ENCODE results near the gene INPP5K.
A peak's percentile ranks its signal among the peaks of the same experiment; 100 is the strongest.
"Not testable (repeated sequence)": the region's sequence is repeated elsewhere in the genome, so short reads cannot be mapped to it uniquely, and the experiment has no call there.

Gene INPP5K

DNA sequence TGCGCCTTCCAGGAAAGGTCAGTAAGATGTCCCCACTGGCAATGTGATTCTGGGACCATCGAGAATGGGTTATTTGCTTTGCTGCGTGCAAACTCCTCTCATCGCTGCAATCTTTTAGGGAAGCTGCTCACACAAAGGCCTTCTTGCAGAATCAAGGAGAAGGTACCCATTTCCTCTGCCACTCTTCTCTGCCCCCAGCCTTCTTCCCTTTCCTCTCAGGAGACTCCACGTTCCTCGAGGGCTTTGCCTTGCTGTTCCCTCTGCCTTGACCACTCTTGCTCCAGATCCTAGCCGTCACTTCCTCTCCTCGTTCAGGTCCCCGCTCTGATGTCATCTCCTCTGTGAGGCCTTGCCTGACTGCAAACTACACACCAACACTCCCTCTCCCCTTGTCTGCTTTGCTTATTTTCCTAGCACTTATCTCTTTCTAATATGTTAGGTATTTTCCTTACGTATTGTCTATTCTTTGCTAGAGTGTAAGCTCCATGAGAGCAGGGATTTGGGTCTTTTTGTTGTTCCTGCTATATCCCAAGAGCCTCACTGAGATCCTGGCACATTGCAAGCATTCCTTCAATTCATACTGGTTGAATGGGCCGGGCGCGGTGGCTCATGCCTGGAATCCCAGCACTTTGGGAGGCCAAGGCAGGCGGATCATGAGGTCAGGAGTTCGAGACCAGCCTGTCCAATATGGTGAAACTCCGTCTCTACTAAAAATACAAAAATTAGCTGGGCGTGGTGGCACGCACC is 55.0 kb downstream of the INPP5K start:
- DNase-seq, result no peak

DNA sequence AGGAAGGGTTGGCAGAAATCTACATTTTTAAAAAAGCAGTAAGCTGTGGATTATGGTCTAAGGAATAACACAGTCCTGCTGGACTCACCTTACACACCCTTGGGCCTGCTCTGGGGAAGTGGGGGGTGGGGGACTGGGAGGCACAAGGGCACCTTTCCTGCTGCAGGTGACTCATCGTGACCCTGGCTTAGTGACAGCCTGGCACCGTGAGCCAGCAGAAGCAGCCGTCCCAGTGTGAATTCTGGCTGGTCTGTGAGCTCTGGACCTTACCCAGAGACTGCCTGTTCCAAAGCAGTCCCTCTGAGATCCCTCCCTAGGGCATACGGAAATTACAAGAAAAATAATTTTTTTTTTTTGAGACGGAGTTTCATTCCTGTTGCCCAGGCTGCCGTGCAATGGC is 56.2 kb downstream of the INPP5K start:
- DNase-seq, result no peak

DNA sequence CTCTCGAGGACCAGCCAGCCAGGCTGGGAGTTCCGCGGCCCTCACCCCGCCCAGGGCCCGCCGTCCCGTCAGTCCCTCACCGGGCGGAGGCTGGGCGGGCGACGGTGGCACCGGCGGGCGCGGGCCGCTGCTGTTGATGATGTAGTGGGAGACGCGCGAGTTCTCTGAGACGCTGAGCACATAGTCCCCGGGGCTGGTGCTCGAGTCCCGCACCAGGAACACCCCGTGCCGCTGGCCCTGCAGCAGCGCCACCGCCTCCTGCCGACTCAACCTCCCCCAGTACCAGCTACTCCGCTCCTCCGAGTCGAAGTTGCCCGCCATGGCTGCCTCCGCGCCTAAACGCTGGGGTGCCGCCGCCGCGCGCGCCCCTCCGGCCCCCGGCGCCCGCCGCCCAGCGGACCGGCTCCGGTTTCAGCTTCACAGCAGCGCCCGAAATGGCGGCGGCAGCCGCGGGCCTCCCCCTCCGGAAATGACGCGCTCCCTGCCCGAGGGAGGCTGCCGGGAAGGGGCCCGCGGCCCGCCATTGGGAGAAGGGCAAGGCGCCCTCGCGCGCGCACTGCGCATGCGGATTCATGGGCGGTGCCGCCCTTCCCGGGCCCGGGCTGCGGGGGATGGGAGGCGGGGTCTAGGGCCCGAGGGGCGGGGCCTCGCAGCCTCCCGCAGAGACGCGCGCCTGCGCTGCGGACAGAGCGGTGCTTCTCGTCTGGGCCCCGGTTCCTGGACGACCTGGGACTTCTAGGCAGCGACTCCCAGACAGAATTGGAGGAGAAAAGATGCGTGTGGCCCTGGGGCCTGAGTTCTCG is 60.4 kb downstream of the INPP5K start, which contains the start of gene CRK:
Gene CRK (minus strand): TSS at position 436 of the 803 bp plus-strand sequence. CDS start 115 bp downstream, at position 321.
- peak; percentile 83 for DNase-seq

DNA sequence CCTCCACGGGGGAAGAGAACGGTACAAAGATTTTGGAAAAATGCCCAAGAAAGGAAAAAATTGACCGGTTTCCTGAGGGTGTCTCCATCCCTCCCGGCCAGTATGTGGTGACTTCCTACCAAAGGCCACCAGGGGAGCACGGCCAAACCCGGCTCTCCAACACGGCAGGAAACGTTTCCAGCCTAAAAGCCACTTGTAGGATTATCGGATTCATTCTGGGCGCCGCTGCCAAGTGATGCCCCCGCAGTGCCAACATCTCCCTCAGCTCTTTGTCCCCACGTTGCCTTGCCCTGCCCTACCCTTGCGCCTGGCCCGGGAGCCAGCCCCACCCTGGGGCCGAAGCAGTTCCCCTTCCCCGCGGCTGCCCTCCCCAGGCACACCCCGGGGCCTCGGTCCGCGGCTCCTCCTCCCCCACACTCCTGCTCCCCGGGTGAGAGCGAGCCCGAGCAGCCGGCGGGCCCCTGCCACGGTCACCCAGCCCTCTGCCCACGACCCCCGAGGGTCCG is 61.1 kb downstream of the INPP5K start:
- DNase-seq, result peak; percentile 15

DNA sequence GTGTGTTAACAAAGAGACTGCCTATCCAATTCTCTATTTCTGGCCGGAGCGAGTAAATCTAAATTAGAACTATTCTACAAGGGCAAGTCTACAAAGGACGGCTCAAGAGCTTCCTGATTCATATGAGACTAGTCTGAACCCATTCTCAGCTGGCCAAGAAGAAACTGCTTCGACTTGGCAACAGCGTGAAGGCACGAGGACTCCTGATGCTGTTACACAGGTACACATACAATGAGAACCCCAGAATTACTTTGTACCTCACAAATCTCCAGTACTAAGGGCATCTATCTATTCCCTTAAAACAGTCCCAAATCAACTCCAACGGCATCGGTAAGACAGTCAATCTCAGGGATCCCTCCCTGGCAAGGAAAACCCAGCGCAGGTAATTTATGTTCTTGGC is 61.9 kb downstream of the INPP5K start:
- no peak for DNase-seq

DNA sequence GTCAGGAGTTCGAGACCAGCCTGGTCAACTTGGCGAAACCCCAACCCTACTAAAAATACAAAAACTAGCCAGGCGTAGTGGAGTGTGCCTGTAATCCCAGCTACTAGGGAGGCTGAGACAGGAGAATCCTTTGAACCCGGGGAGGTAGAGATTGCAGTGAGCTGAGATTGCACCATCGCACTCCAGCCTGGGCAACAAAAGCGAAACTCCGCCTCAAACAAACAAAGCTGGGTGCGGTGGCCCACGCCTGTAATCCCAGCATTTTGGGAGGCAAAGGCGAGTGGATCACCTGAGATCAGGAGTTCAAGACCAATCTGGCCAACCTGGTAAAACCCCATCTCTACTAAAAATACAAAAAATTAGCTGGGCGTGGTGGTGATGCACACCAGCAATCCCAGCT is 62.7 kb downstream of the INPP5K start:
- DNase-seq, result not testable (repeated sequence)

DNA sequence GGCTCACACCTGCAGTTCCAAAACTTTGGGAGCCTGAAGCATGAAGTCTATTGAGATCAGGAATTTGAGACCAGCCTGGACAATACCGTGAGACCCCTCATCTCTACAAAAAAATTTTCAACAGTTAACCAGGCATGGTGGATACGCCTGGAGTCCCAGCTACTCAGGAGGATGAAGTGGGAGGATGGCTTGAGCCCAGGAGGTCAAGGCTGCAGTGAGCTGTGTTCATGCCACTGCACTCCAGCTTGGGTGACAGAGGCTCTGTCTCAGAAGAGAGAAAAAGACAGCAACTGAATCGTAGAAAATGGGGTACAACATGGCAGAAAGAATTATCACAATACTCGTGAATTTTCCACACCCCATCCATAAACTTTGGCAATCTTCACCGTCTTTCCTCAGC is 63.6 kb downstream of the INPP5K start:
- DNase-seq, result no peak

DNA sequence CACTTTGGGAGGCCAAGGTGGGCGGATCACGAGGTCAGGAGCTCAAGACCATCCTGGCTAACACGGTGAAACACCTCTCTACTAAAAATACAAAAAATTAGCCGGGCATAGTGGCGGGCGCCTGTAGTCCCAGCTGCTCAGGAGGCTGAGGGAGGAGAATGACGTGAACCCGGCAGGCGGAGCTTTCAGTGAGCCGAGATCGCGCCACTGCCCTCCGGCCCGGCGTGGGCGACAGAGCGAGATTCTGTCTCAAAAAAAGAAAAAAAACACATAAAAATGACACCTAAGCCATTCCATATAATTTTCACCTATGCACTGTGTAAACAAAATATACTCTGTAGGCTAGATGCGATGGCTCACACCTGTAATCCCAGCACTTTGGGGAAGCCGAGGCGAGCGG is 66.2 kb downstream of the INPP5K start:
- DNase-seq, result not testable (repeated sequence)

DNA sequence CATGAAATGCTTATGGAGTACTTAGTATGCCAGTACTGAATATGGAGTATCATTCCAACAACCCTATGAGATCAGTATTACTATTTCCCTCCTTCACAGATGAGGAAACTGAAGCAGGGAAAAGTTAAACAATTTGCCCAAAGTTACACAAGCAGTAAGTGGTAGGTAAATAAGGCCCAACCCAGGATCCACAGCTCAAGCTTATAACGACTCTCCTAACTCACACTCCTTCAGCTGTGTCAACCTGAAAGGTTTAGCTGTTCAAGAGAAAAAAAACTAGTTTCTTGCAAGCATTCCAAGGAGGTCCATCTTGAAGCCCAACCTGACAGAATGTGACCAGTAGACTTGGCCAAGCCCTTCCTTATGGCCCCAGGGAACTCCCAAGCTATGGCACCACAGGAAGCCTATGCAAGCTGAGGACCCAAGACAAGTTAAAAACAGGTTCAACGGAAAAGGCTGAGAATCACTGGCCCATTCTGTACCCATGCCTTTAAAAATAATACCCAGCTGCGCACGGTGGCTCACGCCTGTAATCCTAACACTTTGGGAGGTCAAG is 66.9 kb downstream of the INPP5K start:
- no peak for DNase-seq

DNA sequence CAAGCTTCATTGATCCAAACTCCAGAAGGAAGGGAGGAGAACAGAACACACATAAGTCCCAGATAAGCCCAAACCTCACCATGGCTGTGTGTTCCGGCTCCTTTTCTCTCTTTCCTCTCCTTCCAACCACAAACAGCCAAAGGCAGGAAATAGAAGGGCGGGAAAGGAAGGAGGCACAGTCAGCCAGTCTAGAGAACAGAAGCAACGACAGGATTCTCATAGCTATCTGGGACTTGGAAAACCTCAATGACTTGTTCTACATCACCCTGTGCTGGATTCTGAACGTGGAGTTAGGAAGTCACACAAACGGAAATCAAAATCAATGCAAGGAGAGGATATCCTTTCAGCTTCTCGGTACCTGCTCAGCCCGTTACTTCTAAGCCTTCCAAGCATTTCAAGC is 69.4 kb downstream of the INPP5K start:
- DNase-seq, result no peak

DNA sequence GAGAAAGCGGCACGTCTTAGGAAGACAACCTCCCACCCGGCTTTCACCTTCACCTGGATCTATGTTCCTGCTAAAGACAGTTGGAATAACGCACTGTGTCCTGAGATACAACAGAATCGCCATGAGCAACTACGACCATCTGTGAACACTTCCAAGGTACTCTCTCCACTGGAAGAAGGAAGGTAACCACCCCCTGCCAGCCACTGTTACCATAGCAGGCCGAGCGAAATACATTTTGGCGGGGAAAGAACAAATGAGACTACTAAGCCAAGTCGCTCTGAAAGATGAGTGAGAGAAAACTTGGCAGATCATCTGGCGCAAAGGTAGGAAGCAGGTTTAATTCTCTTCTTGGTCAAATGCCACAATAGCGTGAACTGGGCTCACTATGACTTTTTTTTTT is 70.2 kb downstream of the INPP5K start:
- DNase-seq, result no peak

DNA sequence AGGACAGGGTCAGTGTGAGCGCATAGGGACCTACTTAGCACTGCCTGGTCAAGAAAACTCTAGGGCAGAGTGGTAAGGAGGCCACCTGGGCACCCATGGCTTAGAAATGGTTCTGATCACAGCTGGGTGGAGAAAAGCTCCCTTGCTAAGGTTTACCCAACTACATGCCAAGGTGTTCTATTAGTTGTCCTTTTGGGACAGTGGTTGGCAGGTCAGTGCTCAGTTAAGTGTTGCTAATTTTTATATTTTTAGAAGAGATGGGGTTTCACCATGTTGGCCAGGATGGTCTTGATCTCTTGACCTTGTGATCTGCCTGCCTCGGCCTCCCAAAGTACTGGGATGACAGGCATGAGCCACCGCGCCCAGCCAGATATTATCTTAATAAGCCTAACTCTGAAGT is 70.7 kb downstream of the INPP5K start:
- not testable (repeated sequence) for DNase-seq

Measured in NCI-H510A (cell line).